ENCODE data around the gene KDM1B.
"Not testable (repeated sequence)": the region's sequence is repeated elsewhere in the genome, so short reads cannot be mapped to it uniquely, and the experiment has no call there.

KDM1B gene

GRCh38 chr6:18155150-18155863, at the start of gene KDM1B:
KDM1B (plus strand) TSS chr6:18155422; CDS start chr6:18159896, 4,474 bp downstream.
- peak; percentile 98 for DNase-seq

- no peak for DNase-seq
These were observed 48.2 kb upstream of the KDM1B start for GRCh38 chr6:18107061-18107460.

- DNase-seq: no peak
These were observed 45.1 kb upstream of the KDM1B start for GRCh38 chr6:18110162-18110561.

- DNase-seq: no peak
These were observed 39.9 kb upstream of the KDM1B start for GRCh38 chr6:18115356-18115755.

- no peak for DNase-seq
These were observed 38.1 kb upstream of the KDM1B start for GRCh38 chr6:18117136-18117535.

GRCh38 chr6:18118330-18118729, 36.9 kb upstream of the KDM1B start:
- DNase-seq: no peak

- DNase-seq: no peak
These were observed 36.0 kb upstream of the KDM1B start for GRCh38 chr6:18119236-18119635.

- DNase-seq: no peak
These were observed 33.6 kb upstream of the KDM1B start for GRCh38 chr6:18121580-18122127.

- peak; percentile 70 for DNase-seq
These were observed 32.8 kb upstream of the KDM1B start, which contains the start of gene NHLRC1 for GRCh38 chr6:18122128-18123093. NHLRC1 (minus strand) TSS chr6:18122677; CDS start chr6:18122606, 71 bp downstream.

- no peak for DNase-seq
These were observed 29.1 kb upstream of the KDM1B start for GRCh38 chr6:18126121-18126520.

- DNase-seq: no peak
These were observed 22.9 kb upstream of the KDM1B start for GRCh38 chr6:18132346-18132745.

- DNase-seq: no peak
These were observed 20.1 kb upstream of the KDM1B start for GRCh38 chr6:18135171-18135570.

- no peak for DNase-seq
These were observed 19.0 kb upstream of the KDM1B start for GRCh38 chr6:18136260-18136659.

GRCh38 chr6:18138906-18139305, 16.3 kb upstream of the KDM1B start:
- no peak for DNase-seq

GRCh38 chr6:18139935-18140621, 15.1 kb upstream of the KDM1B start:
- DNase-seq: no peak

- DNase-seq: no peak
These were observed 13.2 kb upstream of the KDM1B start for GRCh38 chr6:18141805-18142590.

GRCh38 chr6:18142591-18142861, 12.7 kb upstream of the KDM1B start:
- no peak for DNase-seq

GRCh38 chr6:18147160-18147559, 8.1 kb upstream of the KDM1B start:
- DNase-seq: no peak

- DNase-seq: no peak
These were observed 7.6 kb upstream of the KDM1B start for GRCh38 chr6:18147616-18148015.

GRCh38 chr6:18148304-18149025, 6.8 kb upstream of the KDM1B start:
- no peak for DNase-seq

- DNase-seq: not testable (repeated sequence)
These were observed 3.8 kb upstream of the KDM1B start for GRCh38 chr6:18151391-18151790.

- no peak for DNase-seq
These were observed 3.4 kb upstream of the KDM1B start for GRCh38 chr6:18151801-18152200.

Data from stimulated activated naive CD4-positive, alpha-beta T cell treated with Interleukin-2 at 50 U/mL for 16 hours (primary cell).